Heart left ventricle (tissue), 13 donors: Measurements from ENCODE around the gene SOX8.

Experiments
- POLR2A ChIP-seq, 2 donors: fragments of 450-650 bp; IDR thresholded peaks; one replicate each; pipeline ENCODE4 v1.6.1; 2017; ENCODE audit warnings: antibody characterized with exemption in 2 of 2, mild to moderate bottlenecking in 2 of 2, moderate library complexity in 2 of 2
- TF ChIP-seq, protein P1 (sequence below), 12 donors: fragments of 200-600 bp; sonication (generic) in 4 of 12; IDR thresholded peaks; one replicate each; pipeline versions ENCODE4 v1.5.0 to v1.8.0; 2018 to 2022; ENCODE audit warnings: antibody characterized with exemption in 12 of 12, mild to moderate bottlenecking in 5 of 12
- donor health status: ischemic (EF 13 %, LVEDD 7.1; RV severe dilation, severe dysfunction).
- donor health status: DM: no; HTN: yes; CAD: no.
- donor health status: DM: no; HTN: no; CAD: no.
- donor health status: ischemic (EF 25% LVEDD 6.9; RV normal size, moderate dysfunction).
- donor health status: ischemic (EF 25% LVEDD 5.7; RV mildly dilated, moderate dysfunction).
- donor health status: ischemic (EF 35%, LVEDD 5.7; RV mildly dilated, moderate dysfunction).
- donor health status: nonischemic (EF 11% LVEDD 7.7; RV severe dilation, severe dysfunction).
- donor health status: DM: yes; HTN: yes; CAD: no.
- donor health status: PGD.
- donor health status: ischemic (EF 29% LVEDD 5.4; RV normal size, mild dysfunction).
- donor health status: nonischemic (EF 23%, LVEDD 6.1; RV moderate dilation, normal function).

- TF ChIP-seq, protein P1, sequence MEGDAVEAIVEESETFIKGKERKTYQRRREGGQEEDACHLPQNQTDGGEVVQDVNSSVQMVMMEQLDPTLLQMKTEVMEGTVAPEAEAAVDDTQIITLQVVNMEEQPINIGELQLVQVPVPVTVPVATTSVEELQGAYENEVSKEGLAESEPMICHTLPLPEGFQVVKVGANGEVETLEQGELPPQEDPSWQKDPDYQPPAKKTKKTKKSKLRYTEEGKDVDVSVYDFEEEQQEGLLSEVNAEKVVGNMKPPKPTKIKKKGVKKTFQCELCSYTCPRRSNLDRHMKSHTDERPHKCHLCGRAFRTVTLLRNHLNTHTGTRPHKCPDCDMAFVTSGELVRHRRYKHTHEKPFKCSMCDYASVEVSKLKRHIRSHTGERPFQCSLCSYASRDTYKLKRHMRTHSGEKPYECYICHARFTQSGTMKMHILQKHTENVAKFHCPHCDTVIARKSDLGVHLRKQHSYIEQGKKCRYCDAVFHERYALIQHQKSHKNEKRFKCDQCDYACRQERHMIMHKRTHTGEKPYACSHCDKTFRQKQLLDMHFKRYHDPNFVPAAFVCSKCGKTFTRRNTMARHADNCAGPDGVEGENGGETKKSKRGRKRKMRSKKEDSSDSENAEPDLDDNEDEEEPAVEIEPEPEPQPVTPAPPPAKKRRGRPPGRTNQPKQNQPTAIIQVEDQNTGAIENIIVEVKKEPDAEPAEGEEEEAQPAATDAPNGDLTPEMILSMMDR (IDR thresholded peaks at IDR 0.05) = no peak
- no peak for TF ChIP-seq POLR2A (IDR thresholded peaks at IDR 0.05)
Measured at GRCh38 chr16:998615-999014, 17.0 kb downstream of the SOX8 start.
